ENCODE measurements around the gene DTYMK. TPM values are rescaled to one million over a fixed set of nuclear protein-coding genes. Genes with fewer than 3 reads are reported as not detected.

Gene DTYMK
- total RNA-seq, 1 experiment from 2014 or later: 93.0 TPM

DNA sequence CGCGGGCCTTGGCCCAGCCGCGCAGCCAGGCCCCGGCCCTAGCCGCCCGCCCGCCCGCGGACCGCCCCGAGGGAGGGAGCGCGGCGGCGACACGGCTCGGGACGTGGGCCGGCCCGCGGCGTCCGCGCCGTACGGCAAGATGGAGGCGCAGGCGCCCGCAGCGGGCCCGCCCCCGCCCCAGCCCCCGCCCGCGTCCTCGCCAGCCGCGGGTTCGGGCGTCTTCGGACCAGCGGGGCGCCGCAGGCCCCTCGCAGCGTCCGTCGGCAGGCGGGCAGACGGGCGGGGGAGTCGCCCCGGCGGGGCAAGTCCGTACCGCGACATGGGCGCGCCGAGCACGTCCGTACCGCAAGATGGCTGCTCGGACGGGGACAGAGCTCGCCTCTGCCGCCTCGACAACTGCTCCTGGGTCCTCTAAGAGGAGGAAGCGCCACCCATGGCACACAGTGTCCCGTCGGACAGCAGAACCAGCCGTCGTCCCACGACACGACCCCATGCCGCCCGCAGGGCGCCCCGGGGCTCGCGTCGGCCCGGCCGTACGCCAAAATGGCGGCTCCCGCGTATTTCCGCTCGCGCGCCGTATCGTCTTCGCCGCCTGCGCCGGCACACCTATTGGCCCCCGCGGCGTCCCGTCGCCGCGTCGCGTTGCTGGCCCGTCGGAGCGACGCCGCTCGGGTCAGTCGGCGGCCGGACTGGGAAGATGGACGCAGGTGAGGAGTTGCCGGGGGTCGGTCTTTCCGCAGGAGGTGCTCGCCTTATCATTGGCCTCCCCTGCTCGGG is 49.4 kb downstream of the DTYMK start, which contains the start of the genes ATG4B and THAP4:
Gene ATG4B (plus strand): TSS at position 676 of the 777 bp plus-strand sequence. CDS start 22 bp downstream, at position 698.
Gene THAP4 (minus strand): TSS at position 141 of the 777 bp plus-strand sequence. CDS start 141 bp downstream, outside the sequence.
- in situ Hi-C loops (cut with HindIII; ENCODE audit: low pct_unique_long_range_greater_than_20kb, low sequenced_read_pairs): no loop called here
- DNase-seq (ENCODE audit: low read depth): peak; percentile 87

- DNase-seq (ENCODE audit: low read depth): peak; percentile 41
- in situ Hi-C loops (cut with HindIII; ENCODE audit: low pct_unique_long_range_greater_than_20kb, low sequenced_read_pairs): no loop called here
Measured at GRCh38 chr2:241636182-241637017, 50.2 kb downstream of the DTYMK start.

DNA sequence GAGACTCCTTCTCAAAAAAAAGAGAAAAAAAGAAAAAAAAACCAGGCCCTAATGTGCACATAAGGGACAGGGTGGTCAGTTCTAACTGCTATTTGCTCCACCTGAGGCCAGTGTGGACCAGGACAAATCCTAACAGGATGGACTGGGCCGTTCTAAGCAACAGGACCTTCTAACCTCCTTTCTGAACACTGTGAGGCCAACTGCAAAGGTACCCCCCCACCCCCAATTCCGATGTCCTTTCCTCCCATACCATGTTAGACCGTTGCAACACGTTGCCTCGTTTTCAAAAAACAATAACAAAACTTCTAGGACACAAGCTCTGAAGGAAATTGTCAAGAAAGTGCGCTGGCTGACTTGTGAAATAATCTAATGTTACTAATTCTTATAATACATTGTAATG is 50.9 kb downstream of the DTYMK start:
- DNase-seq (ENCODE audit: low read depth): no peak
- in situ Hi-C loops (cut with HindIII; ENCODE audit: low pct_unique_long_range_greater_than_20kb, low sequenced_read_pairs): no loop called here

DNA sequence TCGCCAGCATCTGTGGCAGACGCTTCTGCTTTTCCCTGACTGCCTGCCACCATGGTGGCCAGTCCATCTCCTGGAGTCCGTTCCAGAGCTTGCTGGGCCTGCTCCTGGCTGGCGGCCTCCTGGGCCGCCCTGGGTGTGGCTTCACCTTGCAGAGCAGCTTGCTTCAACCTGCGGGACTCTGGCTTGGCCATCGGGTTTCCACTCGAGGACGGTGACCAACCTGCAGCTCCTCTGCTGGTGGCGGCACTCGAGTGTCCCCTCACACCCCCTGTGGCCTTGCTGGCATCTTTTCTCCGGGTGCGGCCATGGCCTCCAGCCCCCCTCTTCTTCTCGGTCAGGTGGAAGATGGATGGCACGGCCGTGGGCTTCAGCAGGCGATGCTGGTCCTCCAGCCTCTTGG is 53.1 kb downstream of the DTYMK start:
- no peak for DNase-seq (ENCODE audit: low read depth)
- in situ Hi-C loops (cut with HindIII; ENCODE audit: low pct_unique_long_range_greater_than_20kb, low sequenced_read_pairs): no loop called here

- in situ Hi-C loops (cut with HindIII; ENCODE audit: low pct_unique_long_range_greater_than_20kb, low sequenced_read_pairs): no loop called here
Measured at GRCh38 chr2:241632478-241633325, 53.9 kb downstream of the DTYMK start.

GRCh38 chr2:241629762-241630435 is 56.7 kb downstream of the DTYMK start:
- DNase-seq (ENCODE audit: low read depth): no peak

More at GRCh38 chr2:241632478-241633325, 53.9 kb downstream of the DTYMK start:
- DNase-seq (ENCODE audit: low read depth): no peak

GRCh38 chr2:241627675-241628074 is 58.9 kb downstream of the DTYMK start:
- DNase-seq (ENCODE audit: low read depth): no peak
- in situ Hi-C loops (cut with HindIII; ENCODE audit: low pct_unique_long_range_greater_than_20kb, low sequenced_read_pairs): no loop called here

More at GRCh38 chr2:241629762-241630435, 56.7 kb downstream of the DTYMK start:
- in situ Hi-C loops (cut with HindIII; ENCODE audit: low pct_unique_long_range_greater_than_20kb, low sequenced_read_pairs): no loop called here

Other genes starting within 250 kb of the DTYMK start
- 196 and 270 TPM in 2 replicates for gene STK25, start 178.2 kb downstream of the DTYMK start, total RNA-seq (2014; rRNA removed; shearing (Covaris generic); ENCODE audit: low replicate concordance)
- gene BOK, start 128.1 kb downstream of the DTYMK start, total RNA-seq (2014; rRNA removed; shearing (Covaris generic); ENCODE audit: low replicate concordance): 41.1 and 48.1 TPM in 2 replicates
- gene THAP4, start 49.7 kb downstream of the DTYMK start, total RNA-seq (2014; rRNA removed; shearing (Covaris generic); ENCODE audit: low replicate concordance): 74.7 and 87.0 TPM in 2 replicates
- gene ATG4B, start 49.1 kb downstream of the DTYMK start, total RNA-seq (2014; rRNA removed; shearing (Covaris generic); ENCODE audit: low replicate concordance): 68.3 and 77.2 TPM in 2 replicates
- gene ING5, start 15.2 kb upstream of the DTYMK start, total RNA-seq (2014; rRNA removed; shearing (Covaris generic); ENCODE audit: low replicate concordance): 31.9 and 41.0 TPM in 2 replicates
- gene D2HGDH, start 47.8 kb upstream of the DTYMK start, total RNA-seq (2014; rRNA removed; shearing (Covaris generic); ENCODE audit: low replicate concordance): 14.0 and 14.2 TPM in 2 replicates
- gene GAL3ST2, start 90.0 kb upstream of the DTYMK start, total RNA-seq (2014; rRNA removed; shearing (Covaris generic); ENCODE audit: low replicate concordance): not detected in 2 replicates
- gene NEU4, start 122.4 kb upstream of the DTYMK start, total RNA-seq (2014; rRNA removed; shearing (Covaris generic); ENCODE audit: low replicate concordance): 0.24 and 5.9 TPM in 2 replicates
- gene PDCD1, start 172.1 kb upstream of the DTYMK start, total RNA-seq (2014; rRNA removed; shearing (Covaris generic); ENCODE audit: low replicate concordance): not detected in 2 replicates
- not detected in 2 replicates for gene RTP5, start 182.9 kb upstream of the DTYMK start, total RNA-seq (2014; rRNA removed; shearing (Covaris generic); ENCODE audit: low replicate concordance)